Keratinocyte (primary cell): ENCODE measurements around the gene CSDE1. TPM values are rescaled to one million over a fixed set of nuclear protein-coding genes. Genes with fewer than 3 reads are reported as not detected.

Experiments used
- DNase-seq: peaks from one replicate; pipeline ENCODE4 v3.0.0-alpha.2; 2011; ENCODE audit warnings: low read depth, missing footprints, low spot score
- FAIRE-seq: peaks from 2 replicates; lab custom pipeline; 2011; peaks lifted over from hg19 to GRCh38; lab: Jason Lieb, UNC
- H2AFZ ChIP-seq: 2 replicates; pipeline ENCODE4 v1.6.0; 2012; ENCODE audit warnings: low read length, control low read depth, inconsistent platforms; ENCODE audit not compliant: control insufficient read depth
- H3K27ac ChIP-seq: 2 replicates; pipeline ENCODE4 v1.5.1; 2011; ENCODE audit warnings: low read length; ENCODE audit not compliant: control insufficient read depth, insufficient read depth
- H3K27me3 ChIP-seq: 3 replicates; pipeline ENCODE4 v1.6.0; 2011; ENCODE audit warnings: low read length; ENCODE audit not compliant: control insufficient read depth, insufficient read depth; ENCODE audit errors: extremely low read depth
- H3K36me3 ChIP-seq, 2 experiments: 2 replicates in 1 of 2; 3 replicates in 1 of 2; pipeline ENCODE4 v1.5.1; 2011; ENCODE audit warnings: low read length in 2 of 2, mild to moderate bottlenecking in 1 of 2; ENCODE audit not compliant: control insufficient read depth in 2 of 2, insufficient read depth in 2 of 2; ENCODE audit errors: extremely low read depth in 1 of 2
- H3K4me1 ChIP-seq: 3 replicates; pipeline ENCODE4 v1.5.1; 2011; ENCODE audit warnings: low read length; ENCODE audit not compliant: control insufficient read depth, insufficient read depth; ENCODE audit errors: extremely low read depth
- H3K4me2 ChIP-seq: 3 replicates; pipeline ENCODE4 v1.6.0; 2011; ENCODE audit warnings: low read depth, low read length; ENCODE audit not compliant: control insufficient read depth, insufficient read depth; ENCODE audit errors: extremely low read depth
- H3K4me3 ChIP-seq, 3 experiments: fragments of 200-600 bp in 1 of 3; sonication (generic) in 1 of 3; 2 replicates in 2 of 3; 3 replicates in 1 of 3; pipeline ENCODE4 v1.5.1; 2011 to 2016; ENCODE audit warnings: low read length in 3 of 3, mild to moderate bottlenecking in 3 of 3, control low read depth in 2 of 3, inconsistent platforms in 1 of 3, low read depth in 1 of 3, mixed read lengths in 1 of 3, mixed run types in 1 of 3, moderate library complexity in 1 of 3; ENCODE audit not compliant: control insufficient read depth in 2 of 3, insufficient read depth in 2 of 3; ENCODE audit errors: extremely low read depth in 1 of 3
- H3K79me2 ChIP-seq: 2 replicates; pipeline ENCODE4 v1.6.0; 2012; ENCODE audit warnings: low read length; ENCODE audit not compliant: control insufficient read depth, insufficient read depth
- H3K9ac ChIP-seq: 3 replicates; pipeline ENCODE4 v1.6.0; 2011; ENCODE audit warnings: low read length; ENCODE audit not compliant: control insufficient read depth, insufficient read depth; ENCODE audit errors: extremely low read depth
- H3K9me1 ChIP-seq: 3 replicates; pipeline ENCODE4 v1.6.0; 2011; ENCODE audit warnings: low read length; ENCODE audit not compliant: control insufficient read depth, insufficient read depth; ENCODE audit errors: extremely low read depth
- H3K9me3 ChIP-seq: 2 replicates; pipeline ENCODE4 v1.5.1; 2012; ENCODE audit warnings: low read depth, low read length; ENCODE audit not compliant: control insufficient read depth
- H4K20me1 ChIP-seq: 3 replicates; pipeline ENCODE4 v1.6.0; 2011; ENCODE audit warnings: low read length; ENCODE audit not compliant: control insufficient read depth, insufficient read depth; ENCODE audit errors: extremely low read depth
- CTCF ChIP-seq, 3 experiments: IDR thresholded peaks in 1 of 3; conservative IDR thresholded peaks in 1 of 3; optimal IDR thresholded peaks in 1 of 3; 2 replicates in 2 of 3; 3 replicates in 1 of 3; pipeline versions ENCODE3 to v1.5.1; 2011; ENCODE audit warnings: low read length in 3 of 3, mild to moderate bottlenecking in 3 of 3, moderate library complexity in 2 of 3, control low read depth in 1 of 3, inconsistent platforms in 1 of 3; ENCODE audit not compliant: insufficient read depth in 2 of 3; ENCODE audit errors: extremely low read depth in 1 of 3
- EZH2 ChIP-seq: IDR thresholded peaks from one replicate; pipeline ENCODE4 v1.6.1; 2012; ENCODE audit warnings: inconsistent platforms, mild to moderate bottlenecking, low read length, moderate library complexity
- dilution Hi-C: fragments of 300-500 bp; cut with MboI; formaldehyde crosslinking; loops from one replicate; pipeline ENCODE4 v1.7.0; 2020; ENCODE audit warnings: low sequenced_read_pairs; ENCODE audit not compliant: extremely low pct_ligation_motif_present
- polyA plus RNA-seq, 5 experiments: library from polyadenylated mRNA; depleted of rRNA in 3 of 5; stranded (reverse) in 3 of 5; stranded (forward) in 1 of 5; unstranded in 1 of 5; fragments of >200 nt; gene quantifications; 1 replicate in 1 of 5; 2 replicates in 3 of 5; 3 replicates in 1 of 5; pipeline versions ENCODE4 v1.2.1 to v1.2.3, GENCODE V29; 2011 to 2012; ENCODE audit warnings: missing spikeins in 2 of 5, low read depth in 1 of 5, low replicate concordance in 1 of 5

The CSDE1 gene
- polyA plus RNA-seq, 1 donor (not counting 4 experiments of a cell fraction or from before 2014, with no cell fraction given), result 268 TPM

- H3K4me3 ChIP-seq, result no peak overlapping the region
- no peak overlapping the region for H3K27ac ChIP-seq
- H3K9me3 ChIP-seq, result no peaks in the 10 kb centered on the region
- no peaks in the 10 kb centered on the region for H4K20me1 ChIP-seq
- no peaks in the 10 kb centered on the region for H3K27me3 ChIP-seq
- no peak for DNase-seq
- no peak overlapping the region for H3K9ac ChIP-seq
- no peak for FAIRE-seq
- peaks cover 17% of the 10 kb centered on the region for H3K79me2 ChIP-seq
- H3K4me2 ChIP-seq, result no peak overlapping the region
- dilution Hi-C loops, result no loop called here
- H3K36me3 ChIP-seq, result peaks cover 21 to 40% of the 10 kb centered on the region in 2 experiments
- H3K4me1 ChIP-seq, result no peaks in the 10 kb centered on the region
- H2AFZ ChIP-seq, result no peak overlapping the region
- no peaks in the 10 kb centered on the region for H3K9me1 ChIP-seq
- TF ChIP-seq CTCF (optimal IDR thresholded peaks at IDR 0.05 in 1 of 3, IDR thresholded peaks at IDR 0.05 in 1 of 3, conservative IDR thresholded peaks at IDR 0.05 in 1 of 3; ENCODE audit: extremely low read depth in 1 of 3, insufficient read depth in 2 of 3, low read length in 3 of 3) (no peak), EZH2 (no peak)
Measured at GRCh38 chr1:114728553-114728952, 29.2 kb downstream of the CSDE1 start.

GRCh38 chr1:114725230-114725629 is 32.6 kb downstream of the CSDE1 start:
- Histone ChIP-seq H3K4me3 (no peak overlapping the region), H3K4me2 (no peak overlapping the region), H3K27ac (no peak overlapping the region), H3K36me3 (peaks cover 18 to 39% of the 10 kb centered on the region in 2 experiments), H3K9ac (no peak overlapping the region), H3K79me2 (peaks cover 6% of the 10 kb centered on the region), H4K20me1 (no peaks in the 10 kb centered on the region), H3K9me1 (no peaks in the 10 kb centered on the region), H3K4me1 (no peaks in the 10 kb centered on the region), H3K9me3 (no peaks in the 10 kb centered on the region), H2AFZ (no peak overlapping the region), H3K27me3 (no peaks in the 10 kb centered on the region)
- dilution Hi-C loops, result no loop called here
- no peak for TF ChIP-seq CTCF (optimal IDR thresholded peaks at IDR 0.05 in 1 of 3, IDR thresholded peaks at IDR 0.05 in 1 of 3, conservative IDR thresholded peaks at IDR 0.05 in 1 of 3; ENCODE audit: extremely low read depth in 1 of 3, insufficient read depth in 2 of 3, low read length in 3 of 3)
- TF ChIP-seq EZH2, result no peak
- DNase-seq, result no peak
- no peak for FAIRE-seq
